A673 (cell line): ENCODE measurements around the gene LUZP1. TPM values are rescaled to one million over a fixed set of nuclear protein-coding genes. Genes with fewer than 3 reads are reported as not detected.

ENCODE experiments used
- BruUV-seq: library from RNA; stranded (reverse); fragments of 400-500 nt; replicated peaks from 2 replicates; lab custom pipeline; 2021; lab: Mats Ljungman, UMichigan
- CTCF ChIA-PET: fragments of 300-600 bp; sonication (Branson Sonifier 250); formaldehyde crosslinking; loops from one replicate; lab custom pipeline; 2022; ENCODE audit warnings: antibody characterized with exemption; lab: Charles Lee
- POLR2A ChIA-PET: fragments of 300-600 bp; sonication (Branson Sonifier 250); formaldehyde crosslinking; loops from one replicate; lab custom pipeline; 2022; ENCODE audit warnings: antibody characterized with exemption; ENCODE audit not compliant: low non-redundant PET; lab: Charles Lee
- DNase-seq: peaks from one replicate; pipeline ENCODE4 v3.0.0-alpha.2; 2015; ENCODE audit warnings: low spot score
- H3K27ac ChIP-seq: fragments of 200-600 bp; sonication (generic); 2 replicates; pipeline ENCODE4 v1.5.1; 2016; ENCODE audit warnings: mixed run types, low read depth, mild to moderate bottlenecking, mixed read lengths, antibody characterized with exemption, low read length; ENCODE audit not compliant: poor library complexity, severe bottlenecking
- H3K27me3 ChIP-seq: fragments of 200-600 bp; sonication (generic); replicated peaks from 2 replicates; pipeline ENCODE4 v1.6.1; 2017; ENCODE audit warnings: mixed run types, low read depth, mild to moderate bottlenecking, mixed read lengths, antibody characterized with exemption, low read length; ENCODE audit not compliant: insufficient read depth, poor library complexity
- H3K36me3 ChIP-seq: fragments of 200-600 bp; sonication (generic); 2 replicates; pipeline ENCODE4 v1.6.1; 2016; ENCODE audit warnings: mixed run types, mild to moderate bottlenecking, mixed read lengths, antibody characterized with exemption, low read length; ENCODE audit not compliant: insufficient read depth, poor library complexity, severe bottlenecking
- H3K4me1 ChIP-seq: fragments of 200-600 bp; sonication (generic); 2 replicates; pipeline ENCODE4 v1.6.1; 2017; ENCODE audit warnings: mixed run types, mild to moderate bottlenecking, mixed read lengths, antibody characterized with exemption, low read length; ENCODE audit not compliant: insufficient read depth, poor library complexity, severe bottlenecking
- H3K4me3 ChIP-seq: fragments of 200-600 bp; sonication (generic); 2 replicates; pipeline ENCODE4 v1.5.1; 2016; ENCODE audit warnings: low read depth, mixed run types, mild to moderate bottlenecking, mixed read lengths, low read length; ENCODE audit not compliant: poor library complexity, severe bottlenecking
- H3K9me3 ChIP-seq: fragments of 200-600 bp; sonication (generic); 2 replicates; pipeline ENCODE4 v1.6.1; 2016; ENCODE audit warnings: mixed run types, low read depth, mild to moderate bottlenecking, mixed read lengths, antibody characterized with exemption, low read length; ENCODE audit not compliant: poor library complexity, severe bottlenecking
- EZH2 ChIP-seq: fragments of 200-600 bp; sonication (generic); IDR thresholded peaks from 2 replicates; pipeline ENCODE4 v1.6.1; 2017; ENCODE audit warnings: borderline replicate concordance, low read depth, mild to moderate bottlenecking, mixed read lengths, antibody characterized with exemption, low read length; ENCODE audit not compliant: poor library complexity, severe bottlenecking
- intact Hi-C: fragments of 100-400 bp; cut with micrococcal nuclease; formaldehyde crosslinking; loops from one replicate; pipeline ENCODE4 v1.10.0; 2022; ENCODE audit not compliant: unreplicated experiment
- total RNA-seq: library from RNA; stranded (reverse); gene quantifications from 2 replicates; pipeline ENCODE4 v1.2.3, GENCODE V29; 2021
- TF ChIP-seq, protein P1 (sequence below): fragments of 300-800, 200-600 bp; sonication (generic); conservative IDR thresholded peaks from 2 replicates; pipeline ENCODE4 v1.5.1; 2017; ENCODE audit warnings: low read depth, mild to moderate bottlenecking, antibody characterized with exemption, low read length, moderate library complexity, mixed read lengths

The LUZP1 gene
- total RNA-seq, 1 experiment from 2014 or later, result 34.9 TPM

DNA sequence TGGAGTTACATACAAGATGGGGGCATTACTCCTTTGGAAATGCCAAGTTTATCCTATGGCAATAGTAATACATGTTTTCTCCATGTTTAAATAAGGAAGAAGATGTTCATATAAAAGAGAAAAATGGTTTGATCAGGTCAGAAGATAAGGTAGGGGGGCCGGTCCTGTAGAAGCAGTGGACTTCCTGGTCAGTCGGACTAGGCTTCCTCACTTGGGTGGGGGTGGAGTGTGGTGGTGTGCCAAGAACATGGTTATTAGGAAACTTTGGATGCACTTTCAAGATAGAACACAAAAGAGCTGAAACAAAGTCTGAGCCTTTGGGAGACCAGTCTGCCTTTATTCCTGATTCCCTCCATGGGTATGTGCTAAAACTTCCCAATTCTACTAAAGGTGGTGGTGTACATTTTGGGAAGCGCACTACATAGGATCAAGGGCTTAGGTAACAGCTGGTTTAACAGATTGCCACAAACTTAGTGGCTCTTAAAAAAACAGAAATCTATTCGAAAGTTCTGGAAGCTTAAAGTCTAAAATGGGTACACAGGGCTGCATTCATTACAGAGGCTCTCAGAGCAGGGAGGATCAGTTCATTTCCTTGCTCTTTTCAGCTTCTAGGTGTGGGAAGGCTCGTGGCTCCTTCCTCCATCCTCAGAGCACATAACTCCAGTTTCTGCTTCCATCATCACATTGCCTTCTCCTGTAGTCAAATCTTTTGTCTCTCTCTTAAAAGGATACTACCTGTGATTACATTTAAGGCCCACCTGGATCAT, 84.8 kb downstream of the LUZP1 start:
- H3K27ac ChIP-seq, result no peak overlapping the region
- POLR2A ChIA-PET, result no interaction called here
- intact Hi-C loops, result no loop called here

DNA sequence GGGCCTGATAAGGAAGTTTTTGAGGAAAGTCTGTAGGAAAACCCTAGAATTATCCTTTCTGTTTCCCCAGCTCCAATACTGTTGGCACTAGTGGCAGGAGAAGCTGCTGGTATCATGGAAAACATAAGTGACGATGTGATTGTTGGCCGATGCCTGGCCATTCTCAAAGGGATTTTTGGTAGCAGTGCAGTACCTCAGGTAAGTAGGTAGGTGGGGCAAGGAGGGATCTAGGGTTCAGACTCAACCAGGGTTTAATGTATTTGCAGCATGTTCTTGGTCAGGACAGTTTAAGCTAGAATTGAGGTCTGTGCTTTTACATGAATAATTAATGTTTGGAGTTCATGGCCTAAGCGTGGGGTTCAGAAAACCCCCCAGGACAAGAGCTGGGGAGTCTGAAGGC, 87.3 kb downstream of the LUZP1 start:
- DNase-seq, result no peak
- Histone ChIP-seq H3K27me3 (no peaks in the 10 kb centered on the region), H3K4me3 (no peak overlapping the region), H3K36me3 (peaks cover 89% of the 10 kb centered on the region), H3K9me3 (no peaks in the 10 kb centered on the region), H3K4me1 (no peaks in the 10 kb centered on the region), H3K27ac (no peak overlapping the region)
- intact Hi-C loops, result no loop called here
- BruUV-seq, result no TSS peak
- ChIA-PET CTCF (no interaction called here), POLR2A (no interaction called here)
- TF ChIP-seq EZH2, result no peak
- TF ChIP-seq, protein P1, sequence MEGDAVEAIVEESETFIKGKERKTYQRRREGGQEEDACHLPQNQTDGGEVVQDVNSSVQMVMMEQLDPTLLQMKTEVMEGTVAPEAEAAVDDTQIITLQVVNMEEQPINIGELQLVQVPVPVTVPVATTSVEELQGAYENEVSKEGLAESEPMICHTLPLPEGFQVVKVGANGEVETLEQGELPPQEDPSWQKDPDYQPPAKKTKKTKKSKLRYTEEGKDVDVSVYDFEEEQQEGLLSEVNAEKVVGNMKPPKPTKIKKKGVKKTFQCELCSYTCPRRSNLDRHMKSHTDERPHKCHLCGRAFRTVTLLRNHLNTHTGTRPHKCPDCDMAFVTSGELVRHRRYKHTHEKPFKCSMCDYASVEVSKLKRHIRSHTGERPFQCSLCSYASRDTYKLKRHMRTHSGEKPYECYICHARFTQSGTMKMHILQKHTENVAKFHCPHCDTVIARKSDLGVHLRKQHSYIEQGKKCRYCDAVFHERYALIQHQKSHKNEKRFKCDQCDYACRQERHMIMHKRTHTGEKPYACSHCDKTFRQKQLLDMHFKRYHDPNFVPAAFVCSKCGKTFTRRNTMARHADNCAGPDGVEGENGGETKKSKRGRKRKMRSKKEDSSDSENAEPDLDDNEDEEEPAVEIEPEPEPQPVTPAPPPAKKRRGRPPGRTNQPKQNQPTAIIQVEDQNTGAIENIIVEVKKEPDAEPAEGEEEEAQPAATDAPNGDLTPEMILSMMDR, result 0 out of 2 replicates have a peak, but pooled peaks have one; percentile 21

More for the DNA sequence above, 84.8 kb downstream of the LUZP1 start:
- no peak overlapping the region for H3K4me3 ChIP-seq
- H3K27me3 ChIP-seq, result no peaks in the 10 kb centered on the region
- peaks cover 82% of the 10 kb centered on the region for H3K36me3 ChIP-seq
- no peak for DNase-seq
- no TSS peak for BruUV-seq
- CTCF ChIA-PET, result no interaction called here
- H3K9me3 ChIP-seq, result no peaks in the 10 kb centered on the region
- no peak for TF ChIP-seq EZH2
- TF ChIP-seq, protein P1, result no peak
- no peaks in the 10 kb centered on the region for H3K4me1 ChIP-seq

DNA sequence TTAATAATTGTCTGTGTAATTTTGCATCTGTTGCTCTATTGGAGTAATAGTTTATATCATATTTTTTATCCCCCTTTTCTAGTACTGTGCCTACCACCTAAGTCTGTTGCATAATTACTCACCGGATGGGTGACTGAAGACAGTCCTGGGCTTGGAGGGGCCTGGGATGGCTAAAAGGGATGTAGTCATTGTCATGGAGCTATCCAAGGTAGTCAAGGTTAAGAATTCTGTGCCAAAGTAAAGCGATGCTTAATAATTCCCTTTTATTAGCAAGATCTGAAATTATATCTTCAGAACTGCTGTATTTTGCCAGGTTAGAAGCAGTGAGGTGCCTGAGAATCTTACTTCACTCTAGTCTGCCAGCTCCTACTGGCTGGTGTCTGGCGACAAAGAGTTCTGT, 87.8 kb downstream of the LUZP1 start:
- Histone ChIP-seq H3K4me1 (no peaks in the 10 kb centered on the region), H3K36me3 (peaks cover 91% of the 10 kb centered on the region), H3K9me3 (no peaks in the 10 kb centered on the region), H3K27me3 (no peaks in the 10 kb centered on the region), H3K27ac (no peak overlapping the region), H3K4me3 (no peak overlapping the region)
- CTCF ChIA-PET, result no interaction called here
- no peak for DNase-seq
- intact Hi-C loops, result no loop called here
- TF ChIP-seq, protein P1, result no peak
- TF ChIP-seq EZH2, result no peak
- POLR2A ChIA-PET, result no interaction called here
- no TSS peak for BruUV-seq
